Measurements from ENCODE around the gene CHRNB4. TPM values are rescaled to one million over a fixed set of nuclear protein-coding genes. Genes with fewer than 3 reads are reported as not detected.

The CHRNB4 gene
- total and polyA plus RNA-seq, 10 of the 15 experiments (the other 5 are each of a cell fraction or from before 2014, with no cell fraction given): 0.10 TPM; not detected in 9

GRCh38 chr15:78627348-78627747 lies 13.7 kb downstream of the CHRNB4 start:
- H4K20me1 ChIP-seq (ENCODE audit: control insufficient read depth, insufficient read depth): no peaks in the 10 kb centered on the region
- TF ChIP-seq USF2 (IDR thresholded peaks at IDR 0.05; ENCODE audit: borderline replicate concordance, low read depth, low read length): no peak
- no peak for TF ChIP-seq NFYA (IDR thresholded peaks at IDR 0.05; ENCODE audit: borderline replicate concordance, low read depth, low read length)
- TF ChIP-seq SUZ12 (IDR thresholded peaks at IDR 0.05; ENCODE audit: unreplicated experiment): no peak
- no peak for TF ChIP-seq PAX8 (IDR thresholded peaks at IDR 0.05)
- no peak for TF ChIP-seq RAD21 (IDR thresholded peaks at IDR 0.05; ENCODE audit: insufficient read depth, low read depth, low read length)
- no peak for TF ChIP-seq BCL3 (IDR thresholded peaks at IDR 0.05; ENCODE audit: borderline replicate concordance, insufficient read depth, low read depth, low read length, poor library complexity, severe bottlenecking)
- no peak for TF ChIP-seq HDAC2 (IDR thresholded peaks at IDR 0.05)
- no peak for TF ChIP-seq ZNF217 (IDR thresholded peaks at IDR 0.05)
- TF ChIP-seq NFIC (IDR thresholded peaks at IDR 0.05; ENCODE audit: low read depth, low read length): no peak
- no peak for TF ChIP-seq MLLT1 (IDR thresholded peaks at IDR 0.05)
- H3K36me3 ChIP-seq (ENCODE audit: control insufficient read depth in 2 of 2, insufficient read depth in 2 of 2, low read length in 1 of 2): no peaks in the 10 kb centered on the region
- WGBS (ENCODE audit: insufficient coverage, insufficient replicate concordance, low lambda C conversion rate, missing lambda C conversion rate): 74% methylated on average over 8 of the region's 8 CpGs
- no peaks in the 10 kb centered on the region for H3K79me2 ChIP-seq (ENCODE audit: control insufficient read depth, insufficient read depth, low read length)
- FAIRE-seq (no peak), ATAC-seq (no peak), DNase-seq (ENCODE audit: low read depth, low spot score) (no peak)
- no peaks in the 10 kb centered on the region for H3K4me1 ChIP-seq (ENCODE audit: control insufficient read depth, insufficient read depth, low read length)
- peaks cover 0 to 1% of the 10 kb centered on the region in 2 experiments; a peak in 1 of 4 replicates for H3K27me3 ChIP-seq (replicated peaks in 1 of 2; ENCODE audit: control insufficient read depth in 2 of 2, insufficient read depth in 2 of 2, low read length in 1 of 2)
- H3K27ac ChIP-seq (ENCODE audit: control insufficient read depth, insufficient read depth): no peak overlapping the region
- no peak overlapping the region for H3K9ac ChIP-seq (ENCODE audit: control insufficient read depth, insufficient read depth, low read length)
- ChIA-PET SMC1A (ENCODE audit: uncharacterized antibody, unreplicated experiment) (no interaction called here), POLR2A (no interaction called here), CTCF (no interaction called here), RAD21 (ENCODE audit: unreplicated experiment) (no interaction called here)
- no peak overlapping the region for H3K4me3 ChIP-seq
- H3K4me2 ChIP-seq (ENCODE audit: control insufficient read depth, insufficient read depth): no peak overlapping the region
- in situ Hi-C loops (cut with MboI) (no loop called here), intact Hi-C loops (cut with micrococcal nuclease; ENCODE audit: unreplicated experiment) (no loop called here)
- no TSS peak for BruUV-seq (replicated peaks)
- no peaks in the 10 kb centered on the region for H3K9me3 ChIP-seq (replicated peaks; ENCODE audit: control insufficient read depth, insufficient read depth, low read length)
- no peak overlapping the region for H2AFZ ChIP-seq (ENCODE audit: control insufficient read depth, low read depth, low read length)
